HG02943 (cell line): Measurements from ENCODE around the gene KCNQ1.

ENCODE experiments used
- ATAC-seq: cut with Tn5 transposase; IDR thresholded peaks from one replicate; pipeline ENCODE4 v1.9.1; 2021; ENCODE audit warnings: mild to moderate bottlenecking, low read depth, moderate library complexity; ENCODE audit not compliant: unreplicated experiment

The KCNQ1 gene, protein sequence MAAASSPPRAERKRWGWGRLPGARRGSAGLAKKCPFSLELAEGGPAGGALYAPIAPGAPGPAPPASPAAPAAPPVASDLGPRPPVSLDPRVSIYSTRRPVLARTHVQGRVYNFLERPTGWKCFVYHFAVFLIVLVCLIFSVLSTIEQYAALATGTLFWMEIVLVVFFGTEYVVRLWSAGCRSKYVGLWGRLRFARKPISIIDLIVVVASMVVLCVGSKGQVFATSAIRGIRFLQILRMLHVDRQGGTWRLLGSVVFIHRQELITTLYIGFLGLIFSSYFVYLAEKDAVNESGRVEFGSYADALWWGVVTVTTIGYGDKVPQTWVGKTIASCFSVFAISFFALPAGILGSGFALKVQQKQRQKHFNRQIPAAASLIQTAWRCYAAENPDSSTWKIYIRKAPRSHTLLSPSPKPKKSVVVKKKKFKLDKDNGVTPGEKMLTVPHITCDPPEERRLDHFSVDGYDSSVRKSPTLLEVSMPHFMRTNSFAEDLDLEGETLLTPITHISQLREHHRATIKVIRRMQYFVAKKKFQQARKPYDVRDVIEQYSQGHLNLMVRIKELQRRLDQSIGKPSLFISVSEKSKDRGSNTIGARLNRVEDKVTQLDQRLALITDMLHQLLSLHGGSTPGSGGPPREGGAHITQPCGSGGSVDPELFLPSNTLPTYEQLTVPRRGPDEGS

DNA sequence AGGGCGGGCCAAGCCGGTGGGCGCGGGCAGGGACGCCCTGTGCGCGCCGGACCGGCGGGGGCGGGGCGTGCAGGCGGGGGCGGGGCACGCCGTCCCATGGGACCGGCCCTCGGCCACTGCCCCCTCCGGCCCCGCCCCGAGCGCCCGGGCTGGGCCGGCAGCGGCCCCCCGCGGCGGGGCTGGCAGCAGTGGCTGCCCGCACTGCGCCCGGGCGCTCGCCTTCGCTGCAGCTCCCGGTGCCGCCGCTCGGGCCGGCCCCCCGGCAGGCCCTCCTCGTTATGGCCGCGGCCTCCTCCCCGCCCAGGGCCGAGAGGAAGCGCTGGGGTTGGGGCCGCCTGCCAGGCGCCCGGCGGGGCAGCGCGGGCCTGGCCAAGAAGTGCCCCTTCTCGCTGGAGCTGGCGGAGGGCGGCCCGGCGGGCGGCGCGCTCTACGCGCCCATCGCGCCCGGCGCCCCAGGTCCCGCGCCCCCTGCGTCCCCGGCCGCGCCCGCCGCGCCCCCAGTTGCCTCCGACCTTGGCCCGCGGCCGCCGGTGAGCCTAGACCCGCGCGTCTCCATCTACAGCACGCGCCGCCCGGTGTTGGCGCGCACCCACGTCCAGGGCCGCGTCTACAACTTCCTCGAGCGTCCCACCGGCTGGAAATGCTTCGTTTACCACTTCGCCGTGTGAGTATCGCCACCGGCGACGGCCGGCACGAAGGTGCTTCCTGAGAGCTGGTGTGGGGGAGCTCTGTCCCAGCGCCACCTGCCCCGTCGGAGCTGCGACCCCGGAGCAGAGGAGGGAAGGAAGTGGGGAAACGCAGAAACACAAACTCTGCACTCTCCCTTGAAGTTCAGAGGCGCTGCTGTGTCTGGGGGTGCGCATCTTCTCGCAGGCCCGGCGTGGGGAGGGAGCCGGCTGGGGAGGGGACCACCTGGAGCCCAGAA lies at the start of gene KCNQ1:
TSS of gene KCNQ1 (plus strand) at position 188 of the 925 bp plus-strand sequence. CDS start at position 279, 91 bp downstream.
- ATAC-seq = no peak

DNA sequence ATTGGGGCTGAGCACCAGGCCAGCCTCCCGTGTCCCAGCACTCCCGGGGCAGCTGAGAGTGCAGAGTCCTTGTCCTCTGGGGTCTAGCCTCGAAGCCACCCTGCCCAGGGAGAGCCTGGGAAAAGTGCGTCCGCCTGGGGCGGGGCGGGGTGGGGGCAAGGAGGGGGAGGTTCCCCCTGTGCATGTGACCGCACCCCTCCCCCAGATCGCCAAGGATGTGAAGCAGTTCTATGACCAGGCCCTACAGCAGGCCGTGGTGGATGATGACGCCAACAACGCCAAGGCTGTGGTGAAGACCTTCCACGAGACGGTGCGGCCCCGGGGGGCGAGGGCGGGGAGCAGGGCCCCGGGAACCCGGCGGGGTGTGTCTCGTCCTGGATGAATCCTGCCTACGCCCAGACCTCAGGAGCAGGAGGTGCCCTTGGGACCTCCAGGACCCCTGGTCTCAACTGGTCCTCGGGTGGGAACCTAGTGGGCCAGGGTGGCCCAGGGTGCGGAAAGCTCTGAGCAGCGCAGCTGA lies 49.5 kb upstream of the KCNQ1 start:
- no peak for ATAC-seq

- ATAC-seq = no peak
These were observed 49.0 kb upstream of the KCNQ1 start for GRCh38 chr11:2395856-2396255.

DNA sequence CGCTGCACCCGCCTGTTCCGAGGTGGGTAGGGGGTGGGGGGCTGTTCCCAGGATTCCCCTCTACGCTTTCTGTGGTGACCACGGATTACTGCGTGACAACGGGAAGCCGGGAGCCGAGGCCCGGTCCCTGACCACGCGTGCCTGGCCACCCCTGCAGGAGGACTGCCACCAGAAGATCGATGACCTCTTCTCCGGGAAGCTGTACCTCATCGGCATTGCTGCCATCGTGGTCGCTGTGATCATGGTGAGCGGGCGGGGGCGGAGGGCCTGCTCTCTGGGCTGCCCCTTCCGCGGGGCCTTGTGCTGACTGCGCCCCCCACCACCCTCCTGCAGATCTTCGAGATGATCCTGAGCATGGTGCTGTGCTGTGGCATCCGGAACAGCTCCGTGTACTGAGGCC lies 48.3 kb upstream of the KCNQ1 start:
- no peak for ATAC-seq

GRCh38 chr11:2397005-2397404 lies 47.8 kb upstream of the KCNQ1 start:
- ATAC-seq = no peak

DNA sequence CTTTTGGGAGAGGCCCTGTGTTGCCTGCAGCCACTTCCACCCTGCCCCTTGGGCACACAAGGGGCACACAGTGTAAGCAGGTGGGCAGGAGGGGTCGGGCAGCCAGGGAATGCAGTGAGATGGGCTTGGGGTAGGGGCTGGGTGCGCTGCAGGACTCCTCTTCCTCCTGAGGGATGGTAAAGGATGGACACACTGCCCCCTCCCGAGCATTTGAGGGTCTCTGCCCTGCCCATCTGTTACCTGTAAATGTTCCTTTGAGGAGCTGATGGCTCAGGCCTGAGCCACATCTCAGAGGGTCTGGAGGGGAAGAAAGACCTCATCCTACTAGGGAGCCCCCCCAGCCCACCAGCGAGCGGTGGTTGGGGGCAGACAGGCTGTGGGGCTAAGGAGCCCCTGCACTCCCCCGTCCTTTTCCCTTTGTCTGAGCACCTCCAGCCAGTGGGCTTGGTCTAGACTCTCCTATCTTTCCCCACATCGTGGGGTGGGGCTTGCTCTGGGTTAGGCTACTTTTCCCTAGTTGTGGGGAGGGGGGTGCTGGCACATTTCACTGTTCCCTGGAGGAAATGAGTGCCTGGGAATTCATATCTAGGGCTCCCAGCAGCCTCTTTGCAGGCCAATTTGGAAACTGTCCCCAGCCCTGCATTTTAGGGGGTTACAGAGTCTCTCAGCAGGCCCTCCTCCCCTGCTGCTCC lies 46.0 kb upstream of the KCNQ1 start:
- ATAC-seq = no peak

DNA sequence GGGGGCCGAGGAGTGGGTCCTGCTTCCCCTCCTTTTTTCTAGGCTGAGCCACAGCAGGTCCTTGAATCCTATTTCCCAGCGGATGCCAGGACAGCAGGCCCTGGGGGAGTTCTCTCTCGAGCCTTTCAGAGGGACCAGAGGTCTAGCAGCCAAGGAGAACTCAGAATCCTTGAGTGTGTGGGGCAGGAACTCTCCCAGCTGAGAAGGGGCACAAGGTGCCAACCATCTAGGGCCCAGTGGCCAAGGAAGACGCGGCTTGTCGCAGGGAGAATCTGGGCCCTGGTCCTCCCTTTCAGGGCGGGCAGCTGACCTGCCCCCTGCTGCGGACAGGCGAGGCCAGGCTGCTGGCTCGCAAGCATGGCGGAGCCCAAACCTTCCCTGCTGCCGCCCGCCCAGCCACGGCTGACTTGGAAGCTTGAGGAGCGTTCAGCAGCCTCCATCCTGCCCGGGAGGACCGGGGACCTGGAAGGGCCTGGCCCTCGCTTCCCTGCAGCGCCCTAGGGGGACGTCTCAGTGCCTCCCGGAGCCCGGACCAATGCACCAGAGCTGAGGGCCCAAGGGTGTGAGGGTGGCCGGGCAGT lies 45.2 kb upstream of the KCNQ1 start:
- ATAC-seq = no peak

- ATAC-seq = peak; percentile 82
These were observed 44.6 kb upstream of the KCNQ1 start, which contains the start of gene TSSC4 for GRCh38 chr11:2400069-2400761. Gene TSSC4, plus strand, starts transcription at chr11:2400750. Its CDS starts 1,884 bp downstream, at chr11:2402634.

DNA sequence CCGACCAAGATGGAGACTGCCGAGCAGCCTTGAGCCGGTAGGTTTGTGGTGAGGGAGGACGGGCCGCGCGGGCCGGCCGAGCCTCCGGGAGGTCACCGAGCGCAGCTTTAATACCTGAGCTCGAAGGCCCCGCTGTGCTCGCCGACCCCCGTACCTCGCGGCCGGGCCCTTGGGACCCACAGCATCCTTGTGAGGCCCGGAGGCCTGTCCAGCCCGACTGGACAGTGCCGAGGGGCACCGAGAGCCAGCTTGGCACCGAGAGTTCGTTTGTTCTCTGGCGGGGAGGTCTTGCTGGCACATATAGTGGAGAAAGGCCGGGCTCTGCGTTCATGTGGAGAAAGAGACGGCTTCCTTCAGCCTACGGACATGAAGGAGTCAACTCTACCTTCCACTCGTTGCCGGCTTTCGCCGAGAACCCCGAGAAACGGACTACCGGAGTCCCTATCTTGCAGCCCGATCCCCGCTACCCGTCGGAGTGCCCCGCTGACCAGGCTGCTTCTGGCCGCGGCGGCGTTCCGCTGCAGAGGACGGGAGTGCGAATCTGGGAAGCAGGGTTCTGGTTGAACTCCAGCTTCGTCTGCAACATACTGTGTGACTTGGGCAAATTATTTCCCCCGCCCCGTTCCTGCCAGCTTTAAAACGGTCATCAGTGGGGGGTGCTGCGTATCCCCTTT lies 43.9 kb upstream of the KCNQ1 start:
- no peak for ATAC-seq

DNA sequence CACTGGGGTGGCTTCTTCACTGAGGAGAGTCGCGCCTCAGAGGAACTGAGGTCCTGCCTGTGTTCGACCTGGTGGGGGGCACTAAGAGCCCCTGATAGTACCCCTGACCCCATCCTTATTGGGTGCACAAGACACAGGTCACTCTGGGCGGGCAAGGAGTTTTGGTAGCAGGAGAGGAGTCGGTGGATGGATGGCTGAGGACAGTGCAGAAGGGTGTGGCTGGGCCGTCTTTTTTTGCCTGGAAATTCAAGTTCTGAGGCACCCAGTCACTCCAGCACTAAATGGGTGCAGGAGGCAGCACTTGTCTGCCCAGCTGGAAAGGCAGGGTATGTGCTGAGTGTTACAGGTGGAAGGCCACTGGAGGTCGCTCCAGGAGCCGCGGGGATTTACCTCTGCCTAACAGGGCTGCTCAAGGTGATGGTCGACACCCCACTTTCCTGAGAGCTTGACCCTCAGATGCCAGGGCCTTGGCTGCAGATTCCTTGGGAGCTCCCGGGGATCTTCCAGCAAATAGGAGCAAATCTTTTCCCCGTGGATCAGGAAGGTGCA lies 43.3 kb upstream of the KCNQ1 start:
- no peak for ATAC-seq

DNA sequence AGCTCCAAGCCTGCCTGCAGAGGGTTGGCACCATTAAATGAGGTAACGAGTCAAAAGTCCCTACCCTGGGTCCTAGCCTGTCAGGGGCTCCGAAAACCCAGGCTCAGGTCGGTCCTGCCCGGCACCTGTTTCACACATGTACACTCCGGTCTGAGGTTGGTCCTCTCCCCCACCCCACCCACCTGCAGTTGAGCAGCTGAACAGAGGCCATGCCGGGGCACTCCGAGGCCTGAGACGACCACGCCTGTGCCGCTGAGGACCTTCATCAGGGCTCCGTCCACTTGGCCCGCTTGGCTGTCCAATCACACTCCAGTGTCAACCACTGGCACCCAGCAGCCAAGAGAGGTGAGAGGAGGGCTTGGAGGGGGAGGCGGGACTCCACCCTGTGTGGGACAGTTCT lies 42.7 kb upstream of the KCNQ1 start:
- ATAC-seq = no peak

GRCh38 chr11:2402890-2403645 lies 41.7 kb upstream of the KCNQ1 start:
- ATAC-seq = no peak

DNA sequence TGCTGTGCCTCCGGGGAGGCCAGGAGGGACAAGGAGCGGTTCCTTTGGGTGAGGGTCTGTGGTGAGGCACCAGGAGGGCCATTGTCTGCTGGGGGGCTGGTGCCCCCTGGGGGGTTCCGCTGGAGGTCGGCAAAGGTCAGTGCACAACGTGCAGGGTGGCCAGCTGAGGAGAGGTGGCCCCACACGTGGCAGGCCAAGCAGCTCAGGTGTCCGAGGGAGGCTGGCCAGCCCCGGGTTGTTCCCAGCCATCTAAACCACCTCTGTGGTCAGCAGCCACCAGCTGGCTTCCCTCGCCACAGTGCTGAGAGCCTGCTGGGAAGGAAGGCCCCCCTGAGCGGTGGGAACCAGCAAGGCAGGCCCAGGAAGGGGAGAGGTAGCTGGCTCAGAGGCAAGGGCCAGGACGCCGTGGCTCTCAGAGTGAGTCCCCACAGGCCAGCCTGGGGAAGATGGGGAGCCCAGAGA lies 40.0 kb upstream of the KCNQ1 start:
- no peak for ATAC-seq

GRCh38 chr11:2406451-2406850 lies 38.4 kb upstream of the KCNQ1 start:
- no peak for ATAC-seq

- ATAC-seq = no peak
These were observed 37.9 kb upstream of the KCNQ1 start for GRCh38 chr11:2406878-2407410.

DNA sequence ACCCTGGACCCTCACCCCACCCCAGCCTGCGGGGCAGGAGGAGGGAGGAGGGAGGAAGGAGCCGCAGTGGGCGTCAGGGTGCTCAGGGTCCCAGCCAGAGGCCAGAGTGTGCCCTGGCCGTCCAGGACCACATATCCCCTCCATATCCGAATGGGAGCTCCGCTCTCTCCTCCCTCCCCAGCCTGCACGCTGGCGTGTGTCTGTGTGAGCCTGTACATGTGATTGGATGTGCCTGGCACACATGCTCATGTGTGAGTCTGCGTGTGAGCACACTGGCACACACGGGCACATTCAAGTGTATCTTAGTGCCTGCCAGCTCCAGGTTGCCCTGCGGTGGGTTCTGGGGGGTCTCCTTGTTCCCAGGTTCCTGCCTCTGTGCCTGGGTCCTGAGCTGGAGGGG lies 36.1 kb upstream of the KCNQ1 start:
- ATAC-seq = no peak

- ATAC-seq = no peak
These were observed 35.7 kb upstream of the KCNQ1 start for GRCh38 chr11:2409126-2409525.
